ENCODE measurements around the gene MRGPRE. TPM values are rescaled to one million over a fixed set of nuclear protein-coding genes. Genes with fewer than 3 reads are reported as not detected.

Gene MRGPRE
- total RNA-seq, 4 donors from 2014 or later, result 0.46 TPM; not detected in 3

DNA sequence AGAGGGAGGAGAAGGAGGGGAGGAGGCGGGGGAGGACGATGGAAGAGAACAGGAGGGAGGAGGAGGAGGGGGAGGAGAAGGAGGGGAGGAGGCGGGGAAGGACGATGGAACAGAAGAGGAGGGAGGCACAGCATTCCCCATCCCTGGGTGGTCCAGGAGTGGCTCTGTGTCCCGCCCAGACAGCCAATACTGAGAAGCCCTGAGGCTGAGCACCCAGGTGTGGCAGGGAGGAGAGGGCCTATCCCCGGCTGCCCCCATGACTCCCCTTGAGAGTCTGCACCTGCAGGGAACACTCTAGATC, 717 bp downstream of the MRGPRE start:
- Histone ChIP-seq H3K36me3 (no peaks in the 10 kb centered on the region), H3K4me1 (peaks cover 0 to 7% (median 6%) of the 10 kb centered on the region in 4 donors), H3K27me3 (peaks cover 0 to 44% (median 0%) of the 10 kb centered on the region in 4 donors), H3K4me3 (peak overlapping the region in 1 of 4 donors; percentile 24), H3K9me3 (no peaks in the 10 kb centered on the region), H3K27ac (replicated peaks in 1 of 4) (no peak overlapping the region)
- intact Hi-C loops (cut with DNase I), result no loop called here
- 71% methylated on average over 6 of the region's 6 CpGs for WGBS
- TF ChIP-seq POLR2AphosphoS5 (IDR thresholded peaks at IDR 0.05), result no peak
- no peak for TF ChIP-seq EP300 (IDR thresholded peaks at IDR 0.05)
- TF ChIP-seq POLR2A (IDR thresholded peaks at IDR 0.05; ENCODE audit: low read depth), result no peak
- TF ChIP-seq, protein P1, sequence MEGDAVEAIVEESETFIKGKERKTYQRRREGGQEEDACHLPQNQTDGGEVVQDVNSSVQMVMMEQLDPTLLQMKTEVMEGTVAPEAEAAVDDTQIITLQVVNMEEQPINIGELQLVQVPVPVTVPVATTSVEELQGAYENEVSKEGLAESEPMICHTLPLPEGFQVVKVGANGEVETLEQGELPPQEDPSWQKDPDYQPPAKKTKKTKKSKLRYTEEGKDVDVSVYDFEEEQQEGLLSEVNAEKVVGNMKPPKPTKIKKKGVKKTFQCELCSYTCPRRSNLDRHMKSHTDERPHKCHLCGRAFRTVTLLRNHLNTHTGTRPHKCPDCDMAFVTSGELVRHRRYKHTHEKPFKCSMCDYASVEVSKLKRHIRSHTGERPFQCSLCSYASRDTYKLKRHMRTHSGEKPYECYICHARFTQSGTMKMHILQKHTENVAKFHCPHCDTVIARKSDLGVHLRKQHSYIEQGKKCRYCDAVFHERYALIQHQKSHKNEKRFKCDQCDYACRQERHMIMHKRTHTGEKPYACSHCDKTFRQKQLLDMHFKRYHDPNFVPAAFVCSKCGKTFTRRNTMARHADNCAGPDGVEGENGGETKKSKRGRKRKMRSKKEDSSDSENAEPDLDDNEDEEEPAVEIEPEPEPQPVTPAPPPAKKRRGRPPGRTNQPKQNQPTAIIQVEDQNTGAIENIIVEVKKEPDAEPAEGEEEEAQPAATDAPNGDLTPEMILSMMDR (IDR thresholded peaks at IDR 0.05), result no peak
- no peak for DNase-seq (ENCODE audit: extremely low spot score)

DNA sequence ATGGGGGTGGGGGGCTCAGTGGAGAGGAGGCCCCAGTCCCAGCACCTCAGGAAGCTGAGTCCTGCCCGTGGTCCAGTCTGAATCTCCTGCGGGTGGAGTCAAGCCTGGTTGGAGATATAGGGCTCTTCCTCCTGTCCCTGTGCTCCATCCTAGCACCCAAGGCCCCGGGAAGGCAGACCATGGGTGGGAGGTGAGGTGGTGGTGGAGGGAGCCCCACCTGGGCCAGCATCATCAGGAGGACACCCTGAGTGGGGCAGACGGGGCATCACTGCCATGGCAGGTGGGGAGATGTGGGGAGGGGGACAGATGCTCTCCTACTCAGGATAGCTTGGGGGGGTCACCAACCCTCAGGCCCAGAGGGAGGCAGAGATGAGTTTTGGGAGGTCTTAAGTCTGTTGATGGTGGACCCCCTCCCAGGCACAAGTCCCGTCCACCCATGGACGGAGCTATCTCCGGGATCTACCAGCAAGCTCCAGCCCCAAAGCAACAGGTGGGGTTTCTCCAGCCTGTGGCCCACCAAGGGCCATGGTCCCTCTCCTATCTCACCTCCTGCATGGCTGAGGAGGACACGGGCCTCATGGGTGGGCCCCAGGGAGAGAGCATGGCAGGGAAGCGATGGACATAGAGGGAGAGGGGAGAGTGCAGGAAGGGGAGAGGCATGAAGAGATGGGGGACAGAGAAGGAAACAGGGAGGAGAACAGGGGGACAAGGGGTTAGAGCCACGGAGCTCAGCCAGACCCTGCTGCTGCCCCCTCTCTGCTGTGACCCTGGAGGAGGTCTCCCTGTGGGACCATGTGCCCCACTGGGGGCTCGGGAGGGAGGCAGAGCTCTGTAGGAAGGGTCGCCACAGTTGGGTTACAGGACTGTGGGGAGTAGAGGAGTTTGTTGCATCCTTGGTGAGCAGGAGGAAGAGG, 1.3 kb downstream of the MRGPRE start:
- TF ChIP-seq, protein P1 (IDR thresholded peaks at IDR 0.05), result no peak
- TF ChIP-seq EP300 (IDR thresholded peaks at IDR 0.05) (no peak), POLR2A (IDR thresholded peaks at IDR 0.05; ENCODE audit: low read depth) (no peak), POLR2AphosphoS5 (IDR thresholded peaks at IDR 0.05) (no peak)
- Histone ChIP-seq H3K36me3 (no peaks in the 10 kb centered on the region), H3K4me3 (no peak overlapping the region), H3K9me3 (no peaks in the 10 kb centered on the region), H3K4me1 (peaks cover 0 to 7% (median 6%) of the 10 kb centered on the region in 4 donors), H3K27me3 (peaks cover 0 to 44% (median 0%) of the 10 kb centered on the region in 4 donors), H3K27ac (replicated peaks in 1 of 4) (no peak overlapping the region)
- no peak for DNase-seq (ENCODE audit: extremely low spot score)
- intact Hi-C loops (cut with DNase I), result no loop called here
- WGBS, result 83% methylated on average over 12 of the region's 12 CpGs

DNA sequence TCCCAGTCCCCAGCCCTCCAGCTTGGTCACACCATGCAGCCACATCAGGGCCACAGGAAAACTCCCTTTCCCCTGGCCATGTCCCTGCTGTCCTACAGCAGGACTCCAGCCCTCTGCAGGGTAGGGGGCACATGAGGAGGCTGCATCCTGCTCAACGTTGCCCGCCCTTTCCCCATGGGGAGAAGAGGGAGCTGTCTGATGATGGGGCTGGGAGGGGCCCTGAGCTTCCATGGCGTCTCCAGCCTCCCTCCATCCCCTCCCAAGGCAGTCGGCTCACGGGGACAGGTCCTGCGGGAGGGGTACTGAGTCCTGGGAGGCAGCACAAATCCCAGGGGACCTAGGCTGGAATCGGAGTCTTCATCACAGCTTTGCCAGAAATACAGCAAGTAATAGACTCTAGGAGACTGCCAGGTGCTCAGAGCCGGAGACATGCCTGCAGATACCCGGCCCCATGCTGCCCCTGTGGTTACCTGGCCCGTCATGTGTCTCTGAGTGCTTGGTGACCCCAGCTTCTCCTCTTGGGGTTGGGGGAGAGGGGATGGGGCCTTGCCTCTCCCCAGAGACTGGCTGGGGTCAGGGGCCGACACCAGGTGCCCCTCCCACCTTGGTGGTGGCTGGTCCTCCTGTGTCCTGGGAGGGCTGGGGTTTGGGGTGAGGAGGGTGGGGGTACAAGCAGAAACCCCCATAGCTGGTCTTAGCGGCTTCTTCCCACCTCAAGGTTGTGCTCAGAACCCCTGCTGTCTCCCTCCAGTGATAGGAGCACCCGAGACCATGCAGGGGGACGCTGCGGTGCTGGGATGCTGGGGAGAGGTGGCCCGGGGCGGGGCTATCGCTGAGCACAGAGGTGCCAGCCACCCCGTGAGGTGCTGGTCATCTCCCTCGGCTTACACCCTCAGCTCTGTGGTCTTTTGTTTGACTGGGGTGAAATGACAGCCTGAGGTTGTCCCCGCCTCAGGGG, 2.3 kb downstream of the MRGPRE start:
- 77% methylated on average over 13 of the region's 21 CpGs for WGBS
- no peaks in the 10 kb centered on the region for H3K9me3 ChIP-seq
- H3K4me1 ChIP-seq, result peaks cover 0 to 7% (median 6%) of the 10 kb centered on the region in 4 donors
- H3K27me3 ChIP-seq, result peaks cover 0 to 54% (median 0%) of the 10 kb centered on the region in 4 donors
- DNase-seq (ENCODE audit: extremely low spot score), result no peak
- H3K36me3 ChIP-seq, result no peaks in the 10 kb centered on the region
- TF ChIP-seq EP300 (IDR thresholded peaks at IDR 0.05), result no peak
- TF ChIP-seq POLR2AphosphoS5 (IDR thresholded peaks at IDR 0.05), result no peak
- no peak for TF ChIP-seq POLR2A (IDR thresholded peaks at IDR 0.05; ENCODE audit: low read depth)
- TF ChIP-seq, protein P1 (IDR thresholded peaks at IDR 0.05), result no peak
- no peak overlapping the region for H3K4me3 ChIP-seq
- no peak overlapping the region for H3K27ac ChIP-seq (replicated peaks in 1 of 4)
- intact Hi-C loops (cut with DNase I), result no loop called here

DNA sequence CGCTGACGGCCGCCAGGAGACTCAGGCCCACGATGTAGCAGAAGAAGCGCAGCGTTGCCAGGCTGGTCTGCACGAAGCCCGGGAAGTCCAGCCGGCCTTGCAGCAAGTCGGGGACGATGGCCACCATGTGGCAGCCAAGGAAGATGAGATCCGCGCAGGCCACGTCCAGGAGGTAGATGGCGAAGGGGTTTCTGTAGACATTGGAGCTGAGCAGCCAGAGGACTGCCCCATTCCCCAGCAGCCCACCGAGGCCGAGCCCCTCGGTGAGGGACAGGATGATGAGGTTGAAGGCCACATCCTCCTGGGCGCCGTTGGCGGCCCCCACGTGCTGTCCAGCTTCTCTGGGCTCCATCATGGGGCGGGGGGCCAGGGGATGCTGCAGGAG, 3.8 kb downstream of the MRGPRE start:
- TF ChIP-seq EP300 (IDR thresholded peaks at IDR 0.05) (no peak), POLR2AphosphoS5 (IDR thresholded peaks at IDR 0.05) (no peak), POLR2A (IDR thresholded peaks at IDR 0.05; ENCODE audit: low read depth) (no peak)
- TF ChIP-seq, protein P1 (IDR thresholded peaks at IDR 0.05), result no peak
- 72% methylated on average over 10 of the region's 23 CpGs for WGBS
- H3K27ac ChIP-seq (replicated peaks in 1 of 4), result no peak overlapping the region
- peaks cover 0 to 7% (median 6%) of the 10 kb centered on the region in 4 donors for H3K4me1 ChIP-seq
- no peak overlapping the region for H3K4me3 ChIP-seq
- intact Hi-C loops (cut with DNase I), result no loop called here
- H3K27me3 ChIP-seq, result peaks cover 0 to 69% (median 2%) of the 10 kb centered on the region in 4 donors
- no peak for DNase-seq (ENCODE audit: extremely low spot score)
- H3K9me3 ChIP-seq, result no peaks in the 10 kb centered on the region
- no peaks in the 10 kb centered on the region for H3K36me3 ChIP-seq
